Astrocyte (in vitro differentiated cells and primary cell): ENCODE measurements around the gene ADH1A. TPM values are rescaled to one million over a fixed set of nuclear protein-coding genes. Genes with fewer than 3 reads are reported as not detected.
"Not testable (repeated sequence)": the region's sequence is repeated elsewhere in the genome, so short reads cannot be mapped to it uniquely, and the experiment has no call there.

ENCODE experiments used
- DNase-seq: peaks from one replicate; pipeline ENCODE4 v3.0.0-alpha.2; 2010; ENCODE audit warnings: low read depth
- FAIRE-seq: peaks from 2 replicates; lab custom pipeline; 2011; peaks lifted over from hg19 to GRCh38; lab: Jason Lieb, UNC
- H2AFZ ChIP-seq: 2 replicates; pipeline ENCODE4 v1.6.0; 2012; ENCODE audit warnings: low read depth, low read length, inconsistent platforms
- H3K27ac ChIP-seq: 2 replicates; pipeline ENCODE4 v1.5.1; 2011; ENCODE audit warnings: low read depth, low read length, inconsistent platforms
- H3K27me3 ChIP-seq: 2 replicates; pipeline ENCODE4 v1.6.0; 2011; ENCODE audit warnings: low read length, inconsistent platforms; ENCODE audit not compliant: insufficient read depth
- H3K36me3 ChIP-seq: 2 replicates; pipeline ENCODE4 v1.5.1; 2011; ENCODE audit warnings: low read length, inconsistent platforms; ENCODE audit not compliant: insufficient read depth
- H3K4me1 ChIP-seq: 2 replicates; pipeline ENCODE4 v1.5.1; 2011; ENCODE audit warnings: low read length, inconsistent platforms; ENCODE audit not compliant: insufficient read depth
- H3K4me2 ChIP-seq: 2 replicates; pipeline ENCODE4 v1.6.0; 2012; ENCODE audit warnings: low read length, inconsistent platforms
- H3K4me3 ChIP-seq: 2 replicates; pipeline ENCODE4 v1.5.1; 2011; ENCODE audit warnings: low read depth, mild to moderate bottlenecking, low read length, inconsistent platforms; ENCODE audit not compliant: insufficient read depth
- H3K79me2 ChIP-seq: 2 replicates; pipeline ENCODE4 v1.6.0; 2012; ENCODE audit warnings: mild to moderate bottlenecking, low read length, inconsistent platforms; ENCODE audit not compliant: insufficient read depth
- H3K9ac ChIP-seq: 2 replicates; pipeline ENCODE4 v1.6.0; 2012; ENCODE audit warnings: mild to moderate bottlenecking, low read length, inconsistent platforms
- H3K9me3 ChIP-seq: 2 replicates; pipeline ENCODE4 v1.5.1; 2012; ENCODE audit warnings: low read depth, mild to moderate bottlenecking, low read length, inconsistent platforms; ENCODE audit not compliant: insufficient read depth
- H4K20me1 ChIP-seq: 2 replicates; pipeline ENCODE4 v1.6.0; 2012; ENCODE audit warnings: low read length, inconsistent platforms; ENCODE audit not compliant: insufficient read depth
- H3K27ac Mint-ChIP-seq: one replicate; pipeline ENCODE4 v1.8.0; 2021; ENCODE audit warnings: mild to moderate bottlenecking, mixed read lengths; ENCODE audit not compliant: unreplicated experiment
- H3K27me3 Mint-ChIP-seq: one replicate; pipeline ENCODE4 v1.8.0; 2021; ENCODE audit warnings: low read depth, mixed read lengths; ENCODE audit not compliant: unreplicated experiment
- H3K36me3 Mint-ChIP-seq: one replicate; pipeline ENCODE4 v1.8.0; 2021; ENCODE audit warnings: low read depth, mixed read lengths; ENCODE audit not compliant: unreplicated experiment
- H3K4me1 Mint-ChIP-seq: one replicate; pipeline ENCODE4 v1.8.0; 2021; ENCODE audit warnings: low read depth, mixed read lengths; ENCODE audit not compliant: unreplicated experiment
- H3K4me3 Mint-ChIP-seq: one replicate; pipeline ENCODE4 v1.8.0; 2021; ENCODE audit warnings: mild to moderate bottlenecking, moderate library complexity, mixed read lengths; ENCODE audit not compliant: unreplicated experiment
- H3K9me3 Mint-ChIP-seq: one replicate; pipeline ENCODE4 v1.8.0; 2021; ENCODE audit warnings: mild to moderate bottlenecking, mixed read lengths; ENCODE audit not compliant: unreplicated experiment
- EZH2 ChIP-seq: IDR thresholded peaks from 2 replicates; pipeline ENCODE4 v1.6.1; 2012; ENCODE audit warnings: mild to moderate bottlenecking, low read length, inconsistent platforms; ENCODE audit not compliant: insufficient read depth
- total RNA-seq: library from RNA; stranded (reverse); gene quantifications from 2 replicates; pipeline ENCODE4 v1.2.1, GENCODE V29; 2021
- TF ChIP-seq, protein P1 (sequence below): IDR thresholded peaks from 2 replicates; pipeline ENCODE4 v1.5.1; 2011; ENCODE audit warnings: low read depth, mild to moderate bottlenecking, inconsistent platforms, low read length, moderate library complexity; ENCODE audit not compliant: insufficient read depth

The ADH1A gene
- total RNA-seq, 1 donor from 2014 or later, result not detected

DNA sequence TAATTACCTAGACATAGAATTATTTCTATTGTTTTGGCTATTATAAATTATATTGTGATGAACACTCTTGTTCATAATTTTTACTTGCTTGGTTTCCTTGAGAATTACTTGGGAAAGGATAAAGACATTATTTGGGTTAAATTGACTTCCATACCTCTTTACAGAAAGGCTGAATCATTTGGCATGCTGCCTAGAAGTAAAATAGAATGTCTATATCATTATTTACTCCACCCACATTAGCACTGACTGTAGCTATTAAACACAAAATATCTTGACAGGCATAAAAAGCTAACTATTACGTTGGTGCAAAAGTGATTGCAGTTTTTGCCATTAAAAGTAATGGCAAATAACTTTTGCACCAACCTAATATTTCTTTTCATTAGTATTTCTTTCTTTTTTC is 42.1 kb downstream of the ADH1A start:
- Histone ChIP-seq H3K27ac (no peak overlapping the region), H3K4me2 (no peak overlapping the region), H3K9ac (no peak overlapping the region), H3K79me2 (no peaks in the 10 kb centered on the region), H4K20me1 (no peaks in the 10 kb centered on the region), H3K4me1 (no peaks in the 10 kb centered on the region), H3K27me3 (no peaks in the 10 kb centered on the region), H3K36me3 (no peaks in the 10 kb centered on the region), H3K4me3 (no peak overlapping the region), H3K9me3 (no peaks in the 10 kb centered on the region), H2AFZ (no peak overlapping the region)
- H3K4me1 Mint-ChIP-seq, result no peaks in the 10 kb centered on the region
- no peak overlapping the region for H3K4me3 Mint-ChIP-seq
- TF ChIP-seq EZH2, result no peak
- TF ChIP-seq, protein P1, sequence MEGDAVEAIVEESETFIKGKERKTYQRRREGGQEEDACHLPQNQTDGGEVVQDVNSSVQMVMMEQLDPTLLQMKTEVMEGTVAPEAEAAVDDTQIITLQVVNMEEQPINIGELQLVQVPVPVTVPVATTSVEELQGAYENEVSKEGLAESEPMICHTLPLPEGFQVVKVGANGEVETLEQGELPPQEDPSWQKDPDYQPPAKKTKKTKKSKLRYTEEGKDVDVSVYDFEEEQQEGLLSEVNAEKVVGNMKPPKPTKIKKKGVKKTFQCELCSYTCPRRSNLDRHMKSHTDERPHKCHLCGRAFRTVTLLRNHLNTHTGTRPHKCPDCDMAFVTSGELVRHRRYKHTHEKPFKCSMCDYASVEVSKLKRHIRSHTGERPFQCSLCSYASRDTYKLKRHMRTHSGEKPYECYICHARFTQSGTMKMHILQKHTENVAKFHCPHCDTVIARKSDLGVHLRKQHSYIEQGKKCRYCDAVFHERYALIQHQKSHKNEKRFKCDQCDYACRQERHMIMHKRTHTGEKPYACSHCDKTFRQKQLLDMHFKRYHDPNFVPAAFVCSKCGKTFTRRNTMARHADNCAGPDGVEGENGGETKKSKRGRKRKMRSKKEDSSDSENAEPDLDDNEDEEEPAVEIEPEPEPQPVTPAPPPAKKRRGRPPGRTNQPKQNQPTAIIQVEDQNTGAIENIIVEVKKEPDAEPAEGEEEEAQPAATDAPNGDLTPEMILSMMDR, result no peak
- no peaks in the 10 kb centered on the region for H3K36me3 Mint-ChIP-seq
- no peak overlapping the region for H3K27ac Mint-ChIP-seq
- H3K9me3 Mint-ChIP-seq, result peaks cover 9% of the 10 kb centered on the region
- DNase-seq (no peak), FAIRE-seq (no peak)
- no peaks in the 10 kb centered on the region for H3K27me3 Mint-ChIP-seq

DNA sequence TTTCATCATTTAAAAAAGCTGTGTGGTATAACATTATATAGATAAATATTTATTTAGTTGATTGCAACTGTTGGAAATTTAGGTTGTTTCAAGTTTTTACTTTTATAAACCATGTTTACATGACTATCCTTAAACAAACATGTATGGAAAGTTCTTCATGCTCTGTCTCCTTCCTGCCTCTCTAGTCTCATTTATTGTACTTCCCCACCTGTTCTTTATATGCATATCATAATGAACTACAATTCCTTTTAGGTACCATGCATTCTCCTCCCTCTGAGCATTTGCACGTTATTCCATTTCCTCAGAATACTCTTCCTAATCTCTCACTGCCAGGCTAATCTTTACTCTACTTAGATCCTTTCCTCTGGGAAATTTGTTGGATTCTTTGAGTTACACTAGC is 54.8 kb downstream of the ADH1A start:
- H3K4me3 ChIP-seq, result no peak overlapping the region
- no peaks in the 10 kb centered on the region for H3K36me3 ChIP-seq
- Mint-ChIP-seq H3K27me3 (no peaks in the 10 kb centered on the region), H3K4me3 (no peak overlapping the region), H3K27ac (no peak overlapping the region), H3K4me1 (no peaks in the 10 kb centered on the region), H3K9me3 (no peaks in the 10 kb centered on the region), H3K36me3 (no peaks in the 10 kb centered on the region)
- no peaks in the 10 kb centered on the region for H3K79me2 ChIP-seq
- H3K9ac ChIP-seq, result no peak overlapping the region
- H3K4me2 ChIP-seq, result no peak overlapping the region
- no peaks in the 10 kb centered on the region for H4K20me1 ChIP-seq
- no peaks in the 10 kb centered on the region for H3K27me3 ChIP-seq
- no peak overlapping the region for H2AFZ ChIP-seq
- DNase-seq, result no peak
- no peaks in the 10 kb centered on the region for H3K4me1 ChIP-seq
- no peaks in the 10 kb centered on the region for H3K9me3 ChIP-seq
- no peak for TF ChIP-seq EZH2
- FAIRE-seq, result no peak
- H3K27ac ChIP-seq, result no peak overlapping the region

DNA sequence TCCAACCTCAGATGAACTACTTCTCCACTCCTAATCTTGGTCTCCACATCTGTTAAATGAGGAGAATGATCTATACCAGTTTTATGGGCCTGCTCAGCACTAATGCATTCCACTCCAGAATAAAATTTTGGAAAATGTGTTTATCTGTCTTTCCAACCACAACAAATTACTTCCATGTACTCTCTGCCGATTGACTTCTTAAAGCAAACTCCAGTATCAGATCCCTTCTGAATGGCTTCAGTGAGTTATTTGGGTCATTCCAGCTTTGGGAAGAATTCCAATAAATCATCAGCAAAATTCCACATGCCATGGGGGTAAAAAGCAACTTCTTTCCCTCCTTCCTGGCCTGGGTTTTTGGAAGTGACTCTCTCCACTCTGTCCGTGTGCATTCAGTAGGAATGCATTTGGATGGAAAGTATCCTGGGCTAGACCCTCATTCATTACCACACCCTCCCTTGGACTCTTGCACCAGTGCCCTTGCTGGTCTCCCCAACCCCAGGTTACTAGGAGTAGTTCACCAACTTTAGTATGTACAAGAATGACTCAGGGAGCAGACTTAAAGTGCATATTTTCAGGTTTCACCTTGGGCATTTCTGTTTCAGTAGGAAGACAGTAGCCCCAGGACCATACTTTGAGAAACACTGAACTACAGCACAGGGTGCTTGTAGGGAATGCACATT is 56.3 kb downstream of the ADH1A start:
- H3K9ac ChIP-seq, result no peak overlapping the region

DNA sequence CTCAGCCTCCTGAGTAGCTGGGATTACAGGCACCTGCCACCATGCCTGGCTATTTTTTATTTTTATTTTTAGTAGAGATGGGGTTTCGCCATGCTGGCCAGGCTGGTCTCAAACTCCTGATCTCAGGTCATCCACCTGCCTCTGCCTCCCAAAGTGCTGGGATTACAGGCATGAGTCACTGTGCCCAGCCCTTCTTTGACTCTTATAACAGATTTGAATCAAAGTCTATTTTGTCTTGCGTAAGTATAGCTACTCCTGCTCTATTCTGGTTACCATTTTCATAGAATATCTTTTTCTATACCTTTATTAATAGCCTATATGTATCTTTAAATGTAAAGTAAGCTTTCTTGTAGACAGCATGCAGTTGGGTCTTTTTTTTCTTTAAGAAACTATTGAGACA is 57.4 kb downstream of the ADH1A start:
- DNase-seq, FAIRE-seq, H3K27ac ChIP-seq, H3K4me1 Mint-ChIP-seq, H3K36me3 Mint-ChIP-seq, H3K9me3 Mint-ChIP-seq, H3K4me3 Mint-ChIP-seq, H3K27me3 Mint-ChIP-seq, H3K4me2 ChIP-seq, H3K79me2 ChIP-seq, H3K27ac Mint-ChIP-seq, H2AFZ ChIP-seq, H3K4me3 ChIP-seq, H3K9ac ChIP-seq, H3K27me3 ChIP-seq, H4K20me1 ChIP-seq, H3K9me3 ChIP-seq, H3K4me1 ChIP-seq, H3K36me3 ChIP-seq: not testable (repeated sequence)

More for the DNA sequence above, 56.3 kb downstream of the ADH1A start:
- Histone ChIP-seq H4K20me1 (no peaks in the 10 kb centered on the region), H3K27ac (no peak overlapping the region), H3K4me3 (no peak overlapping the region), H3K79me2 (no peaks in the 10 kb centered on the region), H3K4me1 (no peaks in the 10 kb centered on the region), H2AFZ (no peak overlapping the region), H3K27me3 (no peaks in the 10 kb centered on the region), H3K36me3 (no peaks in the 10 kb centered on the region), H3K4me2 (no peak overlapping the region), H3K9me3 (no peaks in the 10 kb centered on the region)
- TF ChIP-seq EZH2, result no peak
- TF ChIP-seq, protein P1, result no peak
- H3K27me3 Mint-ChIP-seq, result no peaks in the 10 kb centered on the region
- no peak overlapping the region for H3K4me3 Mint-ChIP-seq
- no peaks in the 10 kb centered on the region for H3K36me3 Mint-ChIP-seq
- DNase-seq (no peak), FAIRE-seq (no peak)
- H3K27ac Mint-ChIP-seq, result no peak overlapping the region
- no peaks in the 10 kb centered on the region for H3K9me3 Mint-ChIP-seq
- H3K4me1 Mint-ChIP-seq, result no peaks in the 10 kb centered on the region

- not testable (repeated sequence) for H2AFZ ChIP-seq, H3K27ac ChIP-seq, H3K9me3 Mint-ChIP-seq, H3K27ac Mint-ChIP-seq, H3K36me3 ChIP-seq, FAIRE-seq, H3K4me1 Mint-ChIP-seq, H3K4me1 ChIP-seq, DNase-seq, H3K4me3 Mint-ChIP-seq, H3K27me3 ChIP-seq, H3K4me2 ChIP-seq, H3K79me2 ChIP-seq, H4K20me1 ChIP-seq, H3K9me3 ChIP-seq, H3K4me3 ChIP-seq, H3K9ac ChIP-seq, H3K27me3 Mint-ChIP-seq, H3K36me3 Mint-ChIP-seq
Measured at GRCh38 chr4:99228706-99229105, 62.1 kb downstream of the ADH1A start.
